DMS153 treated with DMSO at 0.1 percent for 48 hours (cell line): ENCODE data around the gene ABHD17A.

Experiments used
- DNase-seq: peaks from one replicate; lab custom pipeline; 2025; ENCODE audit not compliant: unreplicated experiment; lab: John Stamatoyannopoulos, UW

The ABHD17A gene

DNA sequence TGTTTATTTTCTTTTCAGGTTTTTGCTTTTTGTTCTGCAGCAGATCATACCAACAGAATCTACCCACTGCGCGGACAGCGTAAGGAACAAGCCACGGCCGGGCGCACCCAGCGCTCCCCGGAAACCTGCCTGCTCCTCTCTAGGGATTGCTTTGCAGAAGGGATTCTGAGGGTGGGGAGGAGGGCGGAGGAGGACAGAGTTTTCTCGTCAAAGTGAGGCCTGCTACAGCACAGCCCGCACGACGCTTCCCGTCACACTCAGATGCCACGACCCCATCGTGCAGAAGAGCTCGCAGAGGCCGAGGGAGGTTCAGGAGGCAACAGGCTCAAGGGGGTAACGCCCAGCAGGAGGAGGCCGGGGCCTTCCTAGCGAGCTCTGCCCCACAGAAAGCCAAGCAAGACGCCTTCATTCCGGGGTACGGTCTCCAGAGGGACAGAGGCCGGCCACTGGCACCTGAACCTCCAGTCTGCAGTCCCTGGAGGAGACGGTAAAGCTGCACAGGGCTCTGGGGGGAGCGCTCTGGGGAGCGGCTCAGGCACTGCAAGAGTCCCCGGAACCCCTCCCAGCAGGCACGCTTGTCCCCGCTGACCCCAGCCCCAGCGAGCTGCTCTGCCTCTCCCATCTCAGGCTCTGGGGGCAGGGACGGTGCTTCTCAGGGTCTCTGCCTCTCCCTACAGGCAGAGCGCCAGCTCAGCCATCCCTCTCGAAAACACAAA is 43.9 kb downstream of the ABHD17A start:
- DNase-seq, result no peak

DNA sequence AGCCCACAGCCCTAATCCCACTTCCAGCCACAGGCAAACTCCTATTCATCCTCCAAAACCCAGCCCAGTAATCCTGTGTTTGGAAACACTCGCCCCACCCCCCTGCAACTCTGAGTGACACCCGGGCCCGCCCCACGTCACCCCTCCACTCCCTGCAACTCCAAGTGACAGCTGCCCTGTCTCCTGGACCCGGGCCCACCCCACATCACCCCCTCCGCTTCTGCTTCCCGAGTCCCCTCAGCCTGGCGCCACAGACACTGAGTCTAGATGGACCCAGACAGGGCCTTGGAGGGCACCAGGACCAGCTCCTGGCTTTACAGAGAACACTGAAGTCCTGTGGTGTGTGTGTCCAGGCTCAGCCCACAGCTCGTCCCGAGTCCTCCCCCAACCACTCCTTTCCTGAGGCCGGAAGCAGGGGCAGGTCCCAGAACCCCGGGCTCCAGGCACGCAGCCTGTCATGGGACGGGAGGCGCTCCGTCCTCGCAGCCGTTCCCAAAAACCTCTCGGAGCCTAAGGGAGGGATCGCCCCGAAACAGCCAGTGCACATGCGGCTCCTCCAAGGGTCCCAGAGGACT is 44.7 kb downstream of the ABHD17A start:
- no peak for DNase-seq

DNA sequence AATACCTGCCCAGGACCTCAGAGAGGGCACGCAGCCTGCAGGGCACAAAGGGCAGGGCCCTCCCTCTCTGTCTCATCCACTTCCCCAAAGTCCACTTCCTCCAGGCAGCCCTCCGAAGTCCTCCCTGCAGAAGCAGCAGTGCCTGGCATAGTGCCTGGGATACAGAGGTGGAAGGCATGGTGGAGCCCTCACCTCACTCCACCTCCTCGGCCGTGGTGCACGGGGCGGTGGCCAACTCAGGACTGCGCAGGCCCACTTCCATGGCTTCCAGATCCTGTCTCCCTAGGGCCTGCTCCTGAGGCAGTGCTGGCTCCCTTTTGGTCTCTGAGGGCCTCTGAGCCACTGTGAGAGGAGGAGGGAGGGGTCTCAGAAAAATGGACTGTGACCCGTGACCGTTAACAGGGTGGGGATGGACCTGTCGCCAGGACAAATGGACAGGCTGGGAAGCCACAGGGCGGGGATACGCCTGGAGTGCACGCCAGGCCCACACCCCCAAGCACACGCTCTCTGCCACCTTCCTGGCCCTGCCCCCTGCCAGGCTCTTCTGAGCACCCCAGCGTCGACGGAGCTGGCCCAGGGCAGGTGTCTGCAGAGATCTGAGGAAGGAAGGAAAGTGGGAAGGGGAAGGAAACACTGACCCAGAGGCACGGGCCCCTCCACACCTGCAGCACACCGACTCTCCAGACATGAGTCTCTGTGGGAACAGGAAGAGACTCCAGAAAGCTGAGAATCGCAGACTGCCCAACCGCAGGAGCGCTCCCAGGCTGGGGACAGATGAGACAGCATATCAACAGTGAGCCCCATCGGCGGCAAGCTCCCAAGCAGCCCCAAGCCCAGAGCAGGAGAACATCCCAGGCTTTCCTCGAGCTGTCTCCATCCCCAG is 45.4 kb downstream of the ABHD17A start:
- no peak for DNase-seq

DNA sequence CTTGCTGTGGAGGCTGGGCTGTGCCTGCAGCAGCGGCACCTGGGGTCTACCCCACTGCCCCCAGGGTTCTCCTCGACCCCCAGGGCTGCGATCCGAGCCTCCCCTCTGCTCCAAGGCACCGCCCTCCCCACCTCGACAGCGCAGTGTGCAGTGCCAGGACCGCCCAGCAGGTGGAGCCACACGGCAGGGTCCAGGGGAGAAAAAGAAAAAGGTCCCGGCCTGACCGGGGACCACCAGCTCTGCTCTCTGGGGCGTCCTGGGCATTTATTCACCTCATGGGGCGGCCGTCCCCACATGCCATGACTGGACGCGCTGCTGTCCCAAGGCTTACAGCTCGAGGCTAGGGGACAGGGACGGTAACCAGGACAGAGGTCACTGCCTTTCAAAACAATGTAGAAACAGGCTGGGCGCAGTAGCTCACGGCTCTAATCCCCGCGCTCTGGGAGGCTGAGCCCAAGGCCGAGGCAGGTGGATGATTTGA is 47.6 kb downstream of the ABHD17A start:
- no peak for DNase-seq

DNA sequence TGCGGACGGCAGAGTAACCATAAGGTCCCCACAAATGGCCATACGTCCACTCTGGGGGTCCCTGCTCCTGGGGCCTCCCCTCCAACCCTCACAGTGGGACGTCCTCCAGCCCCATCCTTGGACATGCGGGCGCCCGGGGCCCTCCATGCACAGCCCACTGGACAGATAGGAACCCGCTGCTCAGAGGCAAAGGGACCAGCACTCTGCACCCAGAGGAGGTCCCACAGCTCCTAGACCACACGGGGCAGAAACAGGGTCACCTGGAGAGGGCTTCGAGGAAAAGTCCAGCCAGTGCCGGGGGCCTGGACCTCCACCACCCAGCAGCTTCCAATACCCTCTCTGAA is 48.1 kb downstream of the ABHD17A start:
- no peak for DNase-seq

DNA sequence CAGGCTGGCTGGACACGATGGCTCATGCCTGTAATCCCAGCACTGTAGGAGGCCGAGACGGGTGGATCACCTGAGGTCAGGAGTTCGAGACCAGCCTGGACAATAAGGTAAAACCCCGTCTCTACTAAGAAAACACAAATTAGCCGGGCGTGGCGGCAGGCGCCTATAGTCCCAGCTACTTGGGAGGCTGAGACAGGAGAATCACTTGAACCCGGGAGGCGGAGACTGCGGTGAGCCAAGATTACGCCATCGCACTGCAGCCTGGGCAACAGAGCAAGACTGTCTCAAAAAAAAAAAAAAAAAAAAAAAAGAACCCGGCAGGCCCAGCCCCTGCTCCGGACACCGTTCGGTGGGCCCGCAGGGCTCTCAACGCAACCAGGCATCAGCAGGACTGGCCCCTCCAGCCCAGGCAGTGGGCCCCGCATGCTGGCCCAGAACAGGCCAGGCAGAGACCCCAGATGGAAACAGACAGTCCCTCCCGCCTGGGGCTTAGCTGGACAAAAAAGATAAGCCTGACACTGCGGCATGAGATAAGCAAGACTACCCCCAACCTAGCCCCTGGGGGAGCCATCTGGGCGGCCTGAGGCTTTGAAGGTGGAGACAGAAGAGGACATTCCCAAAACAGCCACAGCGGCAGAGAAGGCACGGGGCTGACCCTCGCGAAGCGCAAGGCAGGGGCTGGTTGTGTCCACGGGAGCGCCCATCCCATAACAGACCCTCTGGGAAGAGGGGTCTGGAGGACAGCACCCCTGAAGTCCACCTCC is 48.7 kb downstream of the ABHD17A start:
- no peak for DNase-seq

DNA sequence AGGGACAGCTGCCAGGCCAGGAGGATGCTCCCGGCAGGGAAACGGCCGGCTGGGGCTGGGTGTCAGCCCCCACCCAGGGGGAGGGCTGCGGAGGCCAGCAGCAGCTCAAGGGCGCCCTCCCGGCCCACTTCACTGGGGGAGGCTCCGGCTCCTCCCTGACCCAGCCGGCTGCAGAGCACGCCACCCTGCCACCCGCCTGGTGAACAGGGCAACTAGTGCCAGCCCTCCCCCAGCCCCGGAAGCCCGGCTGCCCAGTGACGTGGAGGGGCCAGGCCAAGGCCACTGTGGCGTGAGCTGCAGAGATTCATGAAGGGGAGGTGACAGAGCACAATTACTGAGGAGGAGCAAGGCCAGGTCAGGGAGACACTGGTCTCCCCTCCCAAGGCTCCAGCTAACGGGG is 51.8 kb downstream of the ABHD17A start:
- DNase-seq, result no peak

DNA sequence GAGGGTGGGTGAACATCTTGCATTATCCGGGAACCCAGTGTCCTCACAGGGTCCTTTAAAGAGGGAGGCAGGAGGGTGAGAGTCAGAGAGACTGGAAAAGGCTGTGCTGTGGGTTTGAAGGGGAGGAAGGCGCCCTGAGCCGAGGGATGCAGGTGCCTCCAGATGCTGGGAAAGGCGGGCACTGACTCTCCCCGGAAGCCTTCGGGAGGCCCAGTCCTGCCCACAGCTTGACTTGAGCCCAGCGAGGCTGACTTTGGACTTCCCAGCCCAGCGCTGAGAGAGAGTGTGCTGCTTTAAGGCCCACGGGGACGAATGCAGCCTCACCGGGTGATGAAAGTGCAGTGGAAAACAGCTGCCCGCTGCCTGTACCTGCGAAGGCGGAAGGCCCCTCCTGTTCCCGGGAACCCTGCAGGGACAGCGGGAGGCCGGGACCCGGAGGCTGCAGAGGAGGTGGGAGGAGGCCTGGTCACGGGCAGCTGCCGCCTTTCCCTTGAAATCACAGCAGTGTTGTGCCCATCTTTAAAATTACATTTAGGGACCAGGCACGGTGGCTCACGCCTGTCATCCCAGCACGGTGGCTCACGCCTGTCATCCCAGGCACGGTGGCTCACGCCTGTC is 53.1 kb downstream of the ABHD17A start:
- DNase-seq, result no peak

DNA sequence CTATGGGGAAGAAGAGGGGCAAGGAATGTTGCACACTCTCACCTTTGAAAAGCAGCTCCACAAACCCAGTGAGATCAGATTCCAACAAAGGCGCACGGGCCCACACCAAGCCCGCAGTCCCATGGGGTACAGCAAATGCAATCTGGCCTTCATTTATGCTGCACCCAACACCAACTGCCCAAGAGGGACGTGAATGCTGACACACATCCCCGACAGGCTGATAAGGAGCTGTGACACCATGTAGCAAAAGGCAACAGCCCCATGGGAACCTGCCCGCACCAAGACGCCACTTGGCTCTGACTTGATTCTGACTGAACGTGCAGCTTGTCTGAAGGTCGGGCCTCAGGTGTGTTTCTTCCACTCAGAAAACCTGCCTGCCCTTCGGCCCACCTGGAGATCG is 54.3 kb downstream of the ABHD17A start:
- no peak for DNase-seq

DNA sequence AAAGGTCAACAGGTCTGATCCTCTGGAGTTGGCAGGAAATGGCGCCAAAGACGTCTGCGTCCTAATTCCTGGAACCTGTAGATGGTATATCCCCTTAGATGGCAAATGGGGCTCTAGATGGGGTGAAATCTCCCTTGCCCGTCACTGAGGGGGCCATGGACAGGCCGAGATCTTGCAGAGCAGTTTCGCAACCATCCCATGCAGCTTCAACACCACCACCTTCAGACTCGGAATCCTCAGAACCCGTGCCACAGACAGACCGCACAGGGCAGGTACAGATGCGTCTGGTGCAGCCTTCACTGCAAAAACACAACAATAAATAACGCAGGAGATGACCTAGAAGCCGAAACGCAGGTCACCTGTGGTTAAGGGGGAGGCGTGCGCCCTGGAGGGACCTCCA is 54.7 kb downstream of the ABHD17A start:
- no peak for DNase-seq

DNA sequence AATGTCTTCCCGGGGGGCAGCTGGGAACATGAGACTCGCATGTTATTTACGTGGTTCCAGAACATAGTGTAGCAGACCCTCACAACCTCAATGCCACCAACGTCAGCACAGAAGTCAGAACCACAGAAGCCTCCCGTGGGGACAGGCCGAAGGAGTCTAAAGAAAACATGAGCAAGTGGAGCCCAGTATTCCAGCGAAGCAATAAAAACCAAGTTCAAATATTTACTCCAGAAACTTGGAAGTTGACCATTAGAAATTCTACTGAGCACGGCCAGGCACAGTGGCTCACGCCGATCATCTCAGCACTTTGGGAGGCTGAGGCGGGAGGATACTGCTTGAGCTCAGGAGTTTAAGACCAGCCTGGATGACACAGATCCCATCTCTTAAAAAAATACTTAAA is 55.3 kb downstream of the ABHD17A start:
- DNase-seq, result no peak

DNA sequence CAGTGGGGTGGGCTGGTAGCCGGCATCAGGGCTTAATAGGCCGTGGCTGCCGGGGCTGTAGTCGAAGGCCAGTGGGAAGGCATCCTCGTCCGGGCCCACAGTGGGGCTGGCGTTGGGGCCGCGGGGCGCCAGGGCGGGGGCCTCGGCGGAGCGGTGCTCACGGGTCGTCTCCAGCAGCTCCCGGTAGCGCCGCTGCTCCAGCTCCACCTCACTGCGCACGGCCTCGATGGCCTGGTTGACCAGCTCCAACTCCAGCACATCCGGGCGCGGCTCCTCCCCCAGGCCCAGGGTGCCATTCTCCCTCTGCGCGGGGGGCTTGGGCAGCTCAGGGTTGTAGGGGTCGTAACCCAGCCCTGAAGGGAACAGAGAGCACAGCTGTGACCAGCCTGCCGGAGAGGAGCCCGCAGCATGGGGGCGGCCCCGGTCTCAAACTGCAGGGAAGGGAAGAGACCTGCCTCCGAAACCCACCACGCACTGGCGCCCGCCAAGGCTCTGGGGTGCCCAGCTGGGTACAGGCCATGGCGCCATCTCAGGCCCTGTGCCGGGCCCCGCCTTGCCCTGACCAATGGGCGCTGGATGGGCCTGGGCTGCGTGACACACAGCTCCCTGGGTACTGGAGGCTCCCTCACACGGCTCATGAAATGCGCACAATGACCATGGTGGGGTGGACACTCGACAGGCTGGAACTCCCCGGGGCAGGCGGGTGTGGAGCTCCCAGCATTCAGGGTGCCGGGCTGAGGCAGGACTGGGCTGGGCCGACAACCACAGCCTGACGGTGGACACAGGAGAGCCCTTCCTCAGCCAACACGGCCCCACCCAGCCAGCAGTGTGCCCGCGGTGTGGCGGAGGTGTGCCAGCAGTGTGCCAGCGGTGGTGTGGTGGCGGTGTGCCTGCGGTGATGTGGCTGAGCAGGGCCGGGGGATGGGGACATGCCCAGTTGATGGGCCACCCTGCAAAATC is 56.7 kb downstream of the ABHD17A start:
- DNase-seq, result no peak

DNA sequence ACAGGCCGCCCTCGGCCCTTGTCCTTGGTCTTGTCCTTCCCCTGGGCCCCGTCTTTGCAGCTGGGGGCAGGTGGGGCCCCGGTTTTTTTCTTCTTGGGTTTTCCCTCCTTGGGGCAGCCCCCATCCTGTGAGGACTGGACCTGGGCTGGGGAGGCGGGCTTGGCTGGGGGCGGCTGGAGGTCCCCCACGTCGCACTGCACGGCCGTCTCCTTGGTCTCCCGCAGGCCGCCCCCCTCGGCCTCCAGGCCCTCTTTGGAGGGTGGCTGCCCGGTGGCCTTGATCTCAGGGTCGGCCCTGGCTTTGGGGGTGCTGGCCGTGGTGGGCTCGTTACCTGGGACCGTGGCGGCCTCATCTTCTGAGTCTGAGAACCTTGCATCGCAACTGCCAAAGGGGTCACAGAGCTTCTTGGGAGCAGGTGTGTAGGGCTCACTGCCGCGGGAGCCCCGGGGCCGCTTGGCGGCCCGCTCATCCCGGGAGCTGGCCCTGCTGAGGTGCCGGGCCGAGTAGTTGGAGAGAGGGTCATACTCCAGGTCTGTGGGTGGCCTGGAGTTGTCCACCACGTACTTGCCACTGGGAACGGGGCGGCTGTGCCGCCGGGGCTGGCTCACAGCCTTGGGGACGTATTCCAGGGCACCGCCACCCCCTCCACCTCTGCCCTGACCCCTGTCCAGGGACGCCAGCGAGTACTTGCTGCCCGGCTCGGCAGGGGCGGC is 57.6 kb downstream of the ABHD17A start:
- no peak for DNase-seq
